T-helper 17 cell (primary cell): ENCODE data around the gene IFNA10. TPM values are rescaled to one million over a fixed set of nuclear protein-coding genes. Genes with fewer than 3 reads are reported as not detected.
"Not testable (repeated sequence)": the region's sequence is repeated elsewhere in the genome, so short reads cannot be mapped to it uniquely, and the experiment has no call there.

Experiments
- ATAC-seq: fragments of 150-1000 bp; cut with Tn5 transposase; 2 replicates; pipeline ENCODE4 v1.10.0; 2021; ENCODE audit warnings: mild to moderate bottlenecking, moderate library complexity
- DNase-seq, 3 donors: peaks; one replicate each; pipeline versions ENCODE4 v3.0.0 to v3.0.0-alpha.2; 2020 to 2021
- H3K9me3 ChIP-seq: one replicate; pipeline ENCODE4 v1.7.0; 2013; ENCODE audit warnings: low read length, mild to moderate bottlenecking; ENCODE audit not compliant: control insufficient read depth, poor library complexity, severe bottlenecking
- H3K27ac Mint-ChIP-seq: one replicate; pipeline ENCODE4 v1.8.0; 2022; ENCODE audit warnings: mild to moderate bottlenecking, moderate library complexity, mixed read lengths
- H3K27me3 Mint-ChIP-seq: one replicate; pipeline ENCODE4 v1.8.0; 2022; ENCODE audit warnings: mixed read lengths
- H3K36me3 Mint-ChIP-seq: one replicate; pipeline ENCODE4 v1.8.0; 2022; ENCODE audit warnings: low read depth, mixed read lengths
- H3K4me1 Mint-ChIP-seq: one replicate; pipeline ENCODE4 v1.8.0; 2022; ENCODE audit warnings: mild to moderate bottlenecking, mixed read lengths
- H3K4me3 Mint-ChIP-seq: one replicate; pipeline ENCODE4 v1.8.0; 2022; ENCODE audit warnings: mild to moderate bottlenecking, moderate library complexity, mixed read lengths
- total RNA-seq, 4 donors: library from RNA in 2 of 4; stranded (reverse) in 2 of 4; gene quantifications; one replicate each; pipeline ENCODE4 v1.2.3 and lab custom pipeline; 2022 to 2026

Gene IFNA10
- total RNA-seq, 2 donors from 2014 or later: not detected

GRCh38 chr9:21171351-21171750 is 35.6 kb downstream of the IFNA10 start:
- no peaks in the 10 kb centered on the region for H3K9me3 ChIP-seq
- no peaks in the 10 kb centered on the region for H3K4me1 Mint-ChIP-seq
- no peaks in the 10 kb centered on the region for H3K36me3 Mint-ChIP-seq
- ATAC-seq: no peak
- DNase-seq: no peak
- no peak overlapping the region for H3K4me3 Mint-ChIP-seq
- H3K27ac Mint-ChIP-seq: no peak overlapping the region
- peaks cover 7% of the 10 kb centered on the region for H3K27me3 Mint-ChIP-seq

- not testable (repeated sequence) for ATAC-seq
Observed at GRCh38 chr9:21166560-21166959, 40.4 kb downstream of the IFNA10 start, which contains the start of gene IFNA21. Gene IFNA21 (minus strand): TSS chr9:21166660. CDS start chr9:21166612, 48 bp downstream.

GRCh38 chr9:21165516-21165915 is 41.4 kb downstream of the IFNA10 start:
- peaks cover 8% of the 10 kb centered on the region for H3K4me1 Mint-ChIP-seq
- no peak overlapping the region for H3K27ac Mint-ChIP-seq
- DNase-seq: no peak
- H3K9me3 ChIP-seq: no peaks in the 10 kb centered on the region
- no peak overlapping the region for H3K4me3 Mint-ChIP-seq
- H3K27me3 Mint-ChIP-seq: peaks cover 7% of the 10 kb centered on the region
- no peak for ATAC-seq
- H3K36me3 Mint-ChIP-seq: no peaks in the 10 kb centered on the region

More at GRCh38 chr9:21166560-21166959, 40.4 kb downstream of the IFNA10 start, which contains the start of gene IFNA21:
- not testable (repeated sequence) for H3K4me1 Mint-ChIP-seq, H3K4me3 Mint-ChIP-seq, H3K27ac Mint-ChIP-seq, H3K27me3 Mint-ChIP-seq, DNase-seq, H3K9me3 ChIP-seq, H3K36me3 Mint-ChIP-seq

- Mint-ChIP-seq H3K36me3 (no peaks in the 10 kb centered on the region), H3K27ac (peak overlapping the region; percentile 14), H3K4me3 (peak overlapping the region; percentile 75), H3K4me1 (peaks cover 18% of the 10 kb centered on the region), H3K27me3 (no peaks in the 10 kb centered on the region)
- H3K9me3 ChIP-seq: no peaks in the 10 kb centered on the region
- DNase-seq (no peak), ATAC-seq (peak; percentile 64)
Observed at GRCh38 chr9:21160178-21160577, 46.8 kb downstream of the IFNA10 start.

Other genes starting within 250 kb of the IFNA10 start
- gene HACD4, start 175.5 kb downstream of the IFNA10 start, total RNA-seq: 1 to 10 TPM; 8.7 to 9.8 TPM
- gene IFNB1, start 129.2 kb downstream of the IFNA10 start, total RNA-seq: not detected
- gene IFNW1, start 65.3 kb downstream of the IFNA10 start, total RNA-seq: not detected
- gene IFNA21, start 40.5 kb downstream of the IFNA10 start, total RNA-seq: not detected
- gene IFNA4, start 19.6 kb downstream of the IFNA10 start, total RNA-seq: not detected
- not detected for gene IFNA7, start 4.9 kb downstream of the IFNA10 start, total RNA-seq
- gene IFNA16, start 10.2 kb upstream of the IFNA10 start, total RNA-seq: not detected
- not detected for gene IFNA17, start 21.1 kb upstream of the IFNA10 start, total RNA-seq
- gene IFNA14, start 32.9 kb upstream of the IFNA10 start, total RNA-seq: not detected
- not detected for gene IFNA5, start 98.2 kb upstream of the IFNA10 start, total RNA-seq
- 10 to 100 TPM; 13.7 to 16.2 TPM for gene KLHL9, start 128.3 kb upstream of the IFNA10 start, total RNA-seq
- not detected for gene IFNA6, start 143.7 kb upstream of the IFNA10 start, total RNA-seq
- gene IFNA13, start 160.9 kb upstream of the IFNA10 start, total RNA-seq: not detected
- not detected for gene IFNA2, start 178.3 kb upstream of the IFNA10 start, total RNA-seq
- not detected for gene IFNA8, start 202.0 kb upstream of the IFNA10 start, total RNA-seq
- not detected for gene IFNA1, start 233.3 kb upstream of the IFNA10 start, total RNA-seq